NCI-H526 treated with DMSO at 0.1 percent for 48 hours (cell line): Measurements from ENCODE around the gene COMMD10.
"Not testable (repeated sequence)": the region's sequence is repeated elsewhere in the genome, so short reads cannot be mapped to it uniquely, and the experiment has no call there.

Source experiments
- DNase-seq: peaks from one replicate; lab custom pipeline; 2025; lab: John Stamatoyannopoulos, UW

The COMMD10 gene

GRCh38 chr5:116084871-116085715 lies at the start of gene COMMD10:
Gene COMMD10 (plus strand): TSS chr5:116085025.
- DNase-seq = peak; percentile 51

GRCh38 chr5:116035123-116035522 lies 49.7 kb upstream of the COMMD10 start:
- DNase-seq = no peak

DNA sequence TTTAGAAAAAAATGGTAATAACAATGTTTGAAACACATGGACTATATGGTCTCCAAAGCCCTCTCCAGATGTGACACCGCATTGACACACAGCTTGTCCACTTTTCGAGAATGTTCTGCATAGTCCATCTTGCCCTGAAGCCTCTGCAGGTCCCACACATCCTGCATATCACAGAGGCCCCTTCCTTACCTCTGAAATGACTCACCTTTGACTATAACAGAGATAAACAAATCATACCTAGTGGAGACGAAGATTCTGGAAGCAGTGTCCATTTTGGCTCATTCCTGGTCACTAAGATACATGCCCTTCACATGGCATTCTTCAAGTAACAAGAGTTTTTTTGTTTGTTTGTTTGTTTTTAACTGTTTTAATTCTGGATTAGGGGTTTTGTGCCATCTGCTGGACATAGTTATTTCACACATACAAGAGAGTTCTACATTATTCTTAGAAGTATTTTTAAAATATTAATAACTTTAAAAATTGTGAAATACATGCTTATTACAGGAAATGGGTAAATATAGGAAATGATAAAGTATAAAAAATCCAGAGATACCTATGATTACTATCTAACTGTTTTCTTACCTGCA lies 47.5 kb upstream of the COMMD10 start:
- DNase-seq = no peak

DNA sequence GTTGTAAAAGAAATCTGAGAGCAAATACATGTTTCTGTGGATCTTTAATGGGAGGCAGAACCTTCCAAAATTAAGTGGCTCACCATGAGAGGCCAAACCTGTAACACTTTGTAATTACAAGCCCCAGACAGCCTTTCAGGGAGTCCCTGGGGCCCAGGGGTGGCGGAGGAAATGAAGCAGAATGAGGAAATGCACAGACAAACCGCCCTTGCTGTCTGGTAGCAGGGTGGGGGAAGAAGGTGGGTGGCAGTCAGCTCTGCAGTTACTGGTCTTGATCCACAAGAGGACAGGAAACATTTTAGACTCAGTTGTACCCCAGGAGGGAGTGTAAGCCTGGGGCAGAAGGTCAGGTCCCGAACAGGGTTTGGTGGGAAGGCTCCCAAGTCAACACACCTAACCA lies 46.0 kb upstream of the COMMD10 start:
- DNase-seq = no peak

DNA sequence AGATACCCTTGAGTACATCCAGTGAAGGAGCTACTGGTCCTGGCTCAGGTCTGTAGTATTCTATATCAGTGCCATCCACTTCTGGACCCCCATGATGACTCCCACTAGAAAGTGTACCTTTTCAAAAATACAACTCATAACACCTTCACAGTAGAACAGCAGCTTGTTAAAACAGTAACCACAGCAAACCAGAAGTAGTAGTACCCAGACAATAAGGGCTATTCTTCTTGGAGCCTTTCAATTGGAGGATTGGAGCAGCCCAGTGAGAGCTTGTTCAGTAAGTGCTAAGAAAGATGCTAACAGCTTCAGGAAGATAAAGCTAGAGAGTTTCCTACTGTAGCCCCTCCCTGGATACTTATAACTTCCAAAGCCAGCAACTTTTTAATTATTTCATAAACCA lies 42.5 kb upstream of the COMMD10 start:
- DNase-seq = no peak

GRCh38 chr5:116044073-116044472 lies 40.8 kb upstream of the COMMD10 start:
- no peak for DNase-seq

- no peak for DNase-seq
Measured at GRCh38 chr5:116045821-116046220, 39.0 kb upstream of the COMMD10 start.

DNA sequence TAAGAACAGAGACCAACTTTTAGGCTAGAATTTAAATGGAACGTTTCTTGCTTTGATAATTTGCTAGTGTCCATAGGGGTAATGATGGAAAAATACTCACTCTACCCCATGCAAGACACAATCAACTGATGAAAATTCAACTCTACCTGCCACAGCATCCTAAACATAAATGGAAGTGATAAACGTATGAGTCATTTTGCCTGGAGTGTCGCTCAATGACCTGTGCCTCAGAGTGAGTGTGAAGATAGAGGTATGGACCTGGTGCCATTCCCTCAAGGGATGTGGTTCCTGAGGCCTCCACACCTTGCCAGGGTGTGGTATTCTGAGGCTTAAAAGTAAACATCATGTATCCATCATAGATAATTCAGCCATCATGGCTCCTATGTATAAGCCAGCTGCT lies 38.6 kb upstream of the COMMD10 start:
- DNase-seq = no peak

GRCh38 chr5:116046823-116047222 lies 38.0 kb upstream of the COMMD10 start:
- DNase-seq = no peak

DNA sequence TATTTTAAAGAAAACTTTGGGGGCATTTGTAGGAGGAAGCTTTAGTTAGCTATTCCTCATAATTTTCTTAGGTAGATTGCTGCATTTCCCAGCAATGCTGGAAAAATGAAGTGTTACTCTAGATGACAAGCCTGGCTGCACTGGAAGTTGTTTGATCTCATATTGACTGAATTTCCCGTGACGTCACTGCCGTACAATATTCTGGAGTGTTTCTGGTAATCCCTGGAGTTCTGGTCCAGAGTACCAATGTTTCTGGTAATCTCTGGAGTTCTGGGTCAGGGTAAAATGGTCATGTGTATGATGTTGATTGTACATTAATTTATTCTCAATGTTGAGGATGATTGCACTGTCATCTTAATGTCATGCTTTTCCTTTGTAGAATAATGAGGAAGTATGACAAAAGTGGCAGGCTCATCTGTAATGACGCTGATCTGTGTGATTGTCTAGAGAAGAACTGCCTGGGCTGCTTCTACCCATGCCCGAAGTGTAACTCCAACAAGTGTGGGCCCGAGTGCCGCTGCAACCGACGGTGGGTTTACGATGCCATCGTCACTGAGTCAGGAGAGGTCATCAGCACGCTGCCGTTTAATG lies 26.4 kb upstream of the COMMD10 start:
- DNase-seq = no peak

DNA sequence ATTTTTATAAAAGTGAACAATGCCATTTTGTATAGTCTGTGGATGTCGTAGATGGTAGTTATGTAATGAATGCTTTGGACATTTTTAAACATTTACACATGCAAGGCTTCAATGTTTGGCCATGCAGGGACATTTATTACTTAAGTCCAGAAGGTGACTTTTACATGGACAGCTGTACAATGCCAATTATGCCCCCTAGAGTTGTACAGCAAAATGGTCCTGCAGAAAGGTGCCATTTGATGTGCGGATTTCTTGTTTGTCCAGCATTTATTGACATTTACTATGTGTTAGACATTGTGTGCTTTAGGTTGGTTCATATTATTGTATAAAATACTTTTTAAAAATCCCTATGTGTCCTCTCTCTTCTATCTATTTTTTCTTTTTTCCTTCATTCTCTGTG lies 22.5 kb upstream of the COMMD10 start:
- DNase-seq = no peak

- no peak for DNase-seq
Measured at GRCh38 chr5:116063950-116064349, 20.9 kb upstream of the COMMD10 start.

GRCh38 chr5:116068028-116068632 lies 16.7 kb upstream of the COMMD10 start:
- no peak for DNase-seq

GRCh38 chr5:116071211-116071610 lies 13.6 kb upstream of the COMMD10 start:
- DNase-seq = no peak

DNA sequence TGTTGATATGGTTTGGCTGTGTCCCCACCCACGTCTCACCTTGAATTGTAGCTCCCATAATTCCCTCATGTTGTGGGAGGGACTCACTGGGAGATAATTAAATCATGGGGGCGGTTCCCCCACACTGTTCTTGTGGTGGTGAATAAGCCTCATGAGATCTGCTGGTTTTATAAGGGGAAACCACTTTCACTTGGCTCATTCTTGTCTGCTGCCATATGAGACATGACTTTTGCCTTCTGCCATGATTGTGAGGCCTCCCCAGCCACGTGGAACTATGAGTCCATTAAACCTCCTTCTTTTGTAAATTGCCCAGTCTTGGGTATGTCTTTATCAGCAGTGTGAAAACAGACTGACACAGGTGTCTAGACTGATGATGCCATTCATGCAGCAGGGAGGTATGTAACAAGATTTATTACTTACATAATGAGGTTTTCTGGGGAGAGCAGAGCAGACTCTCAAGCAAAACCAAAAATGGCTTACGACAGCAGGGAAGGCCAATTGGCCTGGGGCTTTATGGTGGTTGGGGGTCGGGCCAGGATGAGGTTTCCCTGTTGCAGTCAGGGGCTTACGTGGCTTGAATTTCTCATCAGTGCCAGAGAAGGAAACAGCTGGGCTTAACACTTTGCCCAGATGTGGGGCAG lies 9.5 kb upstream of the COMMD10 start:
- DNase-seq = no peak

- DNase-seq = no peak
Measured at GRCh38 chr5:116076496-116076895, 8.3 kb upstream of the COMMD10 start.

DNA sequence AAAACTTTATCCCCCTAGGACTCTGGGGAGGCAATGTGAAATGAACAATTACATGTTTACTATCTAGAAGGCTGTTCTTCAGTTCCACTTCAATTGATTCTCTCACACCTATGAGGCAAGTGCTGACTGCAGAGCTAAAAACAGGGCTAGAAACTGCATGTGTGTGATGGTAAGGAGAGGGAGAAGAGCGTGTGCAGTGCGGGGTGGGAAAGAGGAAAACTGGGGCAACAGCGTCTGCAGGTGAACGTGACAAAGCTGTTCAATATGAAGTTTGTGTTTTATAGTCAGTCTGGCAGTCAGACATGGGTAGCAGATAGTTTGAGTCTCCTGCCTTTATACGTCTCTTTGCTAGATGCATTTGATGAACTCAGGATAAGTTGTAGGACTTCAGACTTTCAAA lies 6.6 kb upstream of the COMMD10 start:
- no peak for DNase-seq

GRCh38 chr5:116084287-116084691 lies 536 bp upstream of the COMMD10 start:
- peak; percentile 46 for DNase-seq

DNA sequence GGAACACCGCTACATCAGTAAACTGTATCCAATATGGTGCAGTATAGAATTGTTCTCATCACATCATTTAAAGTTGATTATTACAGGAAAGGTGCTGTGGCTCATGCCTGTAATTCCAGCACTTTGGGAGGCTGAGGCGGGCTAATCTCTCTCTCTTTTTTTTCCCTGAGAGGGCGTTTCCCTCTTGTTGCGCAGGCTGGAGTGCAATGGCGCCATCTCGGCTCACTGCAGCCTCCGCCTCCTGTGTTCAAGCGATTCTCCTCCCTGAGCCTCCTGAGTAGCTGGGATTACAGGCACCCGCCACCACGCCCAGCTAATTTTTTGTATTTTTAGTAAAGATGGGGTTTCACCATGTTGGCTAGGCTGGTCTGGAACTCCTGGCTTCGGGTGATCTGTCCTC lies 1.5 kb downstream of the COMMD10 start:
- not testable (repeated sequence) for DNase-seq

DNA sequence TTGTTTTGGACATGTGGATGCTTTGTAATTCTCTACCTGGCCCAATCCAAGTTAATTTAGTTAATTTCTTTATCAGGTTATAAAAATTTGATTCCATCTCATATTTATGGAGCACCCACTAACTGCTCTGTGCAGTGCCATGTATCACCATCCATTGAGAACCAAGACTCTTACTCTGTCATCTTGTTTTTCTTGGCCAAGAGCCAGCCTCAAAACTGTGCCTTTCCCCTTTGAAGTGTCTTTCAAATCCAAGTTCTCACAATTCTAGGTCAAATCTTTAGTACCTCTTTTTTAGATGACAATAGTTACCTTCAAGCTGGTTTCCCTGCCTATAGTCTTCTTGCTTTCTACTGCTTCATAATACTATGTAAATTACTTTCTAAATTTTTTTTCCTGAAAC lies 3.2 kb downstream of the COMMD10 start:
- DNase-seq = no peak

DNA sequence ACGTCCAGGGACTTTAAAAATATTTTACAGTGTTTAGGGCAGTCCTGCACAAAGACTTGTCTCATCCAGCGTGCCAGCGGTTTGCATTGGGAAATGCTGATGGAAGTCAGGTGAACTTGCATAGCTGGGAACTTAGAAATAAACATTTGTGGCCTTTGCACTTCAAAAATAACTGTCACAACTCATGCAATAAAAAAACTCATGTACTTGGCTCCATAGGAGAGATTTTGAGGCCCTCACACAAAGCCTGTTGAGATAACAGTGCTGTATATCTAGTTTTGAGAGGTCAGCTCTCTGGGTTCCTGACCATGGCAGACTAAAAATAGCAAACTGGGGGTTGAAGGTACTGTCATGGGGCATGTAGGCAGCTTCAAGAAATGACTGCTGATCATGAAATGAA lies 5.5 kb downstream of the COMMD10 start:
- no peak for DNase-seq

DNA sequence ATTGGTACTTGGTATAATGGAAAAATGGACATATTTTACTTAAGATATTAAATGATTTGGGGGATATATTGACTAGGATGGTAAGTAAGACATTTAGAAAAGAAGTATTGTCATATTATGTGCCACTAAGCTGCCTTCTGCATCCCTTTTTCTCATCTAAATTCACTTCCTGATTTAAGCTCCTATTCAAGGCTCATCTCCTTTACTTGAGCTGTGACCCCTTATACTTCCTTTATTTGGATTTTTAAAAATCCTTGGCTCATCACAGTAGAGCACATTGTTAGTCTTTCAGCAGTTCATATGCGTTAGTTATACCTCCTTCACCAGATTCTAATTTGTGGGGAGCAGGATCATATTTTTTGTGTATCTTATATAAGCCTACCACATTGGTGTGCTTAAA lies 6.6 kb downstream of the COMMD10 start:
- no peak for DNase-seq
